Measurements from ENCODE around the gene VPS35. TPM values are rescaled to one million over a fixed set of nuclear protein-coding genes. Genes with fewer than 3 reads are reported as not detected.

The VPS35 gene
- total RNA-seq, 1 experiment from 2014 or later: 119 TPM

GRCh38 chr16:46620266-46621005 lies 68.5 kb downstream of the VPS35 start:
- DNase-seq (ENCODE audit: extremely low read depth, low read depth): peak; percentile 5

GRCh38 chr16:46618516-46618915 lies 70.5 kb downstream of the VPS35 start:
- DNase-seq (ENCODE audit: extremely low read depth, low read depth): no peak

GRCh38 chr16:46614006-46614405 lies 75.0 kb downstream of the VPS35 start:
- no peak for DNase-seq (ENCODE audit: extremely low read depth, low read depth)

- DNase-seq (ENCODE audit: extremely low read depth, low read depth): no peak
Measured at GRCh38 chr16:46613352-46613751, 75.6 kb downstream of the VPS35 start.

- no peak for DNase-seq (ENCODE audit: extremely low read depth, low read depth)
Measured at GRCh38 chr16:46612121-46612520, 76.9 kb downstream of the VPS35 start.

GRCh38 chr16:46607529-46607928 lies 81.4 kb downstream of the VPS35 start:
- DNase-seq (ENCODE audit: extremely low read depth, low read depth): peak; percentile 62

- no peak for DNase-seq (ENCODE audit: extremely low read depth, low read depth)
Measured at GRCh38 chr16:46606231-46606630, 82.7 kb downstream of the VPS35 start.

Other genes with a start within 250 kb of the VPS35 start
- gene SHCBP1, start 67.8 kb downstream of the VPS35 start, total RNA-seq (2014; rRNA removed; shearing (Covaris generic)): 17.6 and 23.6 TPM in 2 replicates
- 24.3 and 29.1 TPM in 2 replicates for gene ORC6, start 481 bp upstream of the VPS35 start, total RNA-seq (2014; rRNA removed; shearing (Covaris generic))
- 0.10 and 0.40 TPM in 2 replicates for gene MYLK3, start 59.2 kb upstream of the VPS35 start, total RNA-seq (2014; rRNA removed; shearing (Covaris generic))
- gene C16orf87, start 142.0 kb upstream of the VPS35 start, total RNA-seq (2014; rRNA removed; shearing (Covaris generic)): 13.9 and 17.6 TPM in 2 replicates
- gene GPT2, start 195.2 kb upstream of the VPS35 start, total RNA-seq (2014; rRNA removed; shearing (Covaris generic)): 22.9 and 23.3 TPM in 2 replicates